A673 (cell line): ENCODE measurements around the gene TRIM61.

ENCODE experiments used
- EZH2 ChIP-seq: fragments of 200-600 bp; sonication (generic); IDR thresholded peaks from 2 replicates; pipeline ENCODE4 v1.6.1; 2017; ENCODE audit warnings: borderline replicate concordance, low read depth, mild to moderate bottlenecking, mixed read lengths, antibody characterized with exemption, low read length; ENCODE audit not compliant: poor library complexity, severe bottlenecking
- TF ChIP-seq, protein P1 (sequence below): fragments of 300-800, 200-600 bp; sonication (generic); conservative IDR thresholded peaks from 2 replicates; pipeline ENCODE4 v1.5.1; 2017; ENCODE audit warnings: low read depth, mild to moderate bottlenecking, antibody characterized with exemption, low read length, moderate library complexity, mixed read lengths

- TF ChIP-seq, protein P1, sequence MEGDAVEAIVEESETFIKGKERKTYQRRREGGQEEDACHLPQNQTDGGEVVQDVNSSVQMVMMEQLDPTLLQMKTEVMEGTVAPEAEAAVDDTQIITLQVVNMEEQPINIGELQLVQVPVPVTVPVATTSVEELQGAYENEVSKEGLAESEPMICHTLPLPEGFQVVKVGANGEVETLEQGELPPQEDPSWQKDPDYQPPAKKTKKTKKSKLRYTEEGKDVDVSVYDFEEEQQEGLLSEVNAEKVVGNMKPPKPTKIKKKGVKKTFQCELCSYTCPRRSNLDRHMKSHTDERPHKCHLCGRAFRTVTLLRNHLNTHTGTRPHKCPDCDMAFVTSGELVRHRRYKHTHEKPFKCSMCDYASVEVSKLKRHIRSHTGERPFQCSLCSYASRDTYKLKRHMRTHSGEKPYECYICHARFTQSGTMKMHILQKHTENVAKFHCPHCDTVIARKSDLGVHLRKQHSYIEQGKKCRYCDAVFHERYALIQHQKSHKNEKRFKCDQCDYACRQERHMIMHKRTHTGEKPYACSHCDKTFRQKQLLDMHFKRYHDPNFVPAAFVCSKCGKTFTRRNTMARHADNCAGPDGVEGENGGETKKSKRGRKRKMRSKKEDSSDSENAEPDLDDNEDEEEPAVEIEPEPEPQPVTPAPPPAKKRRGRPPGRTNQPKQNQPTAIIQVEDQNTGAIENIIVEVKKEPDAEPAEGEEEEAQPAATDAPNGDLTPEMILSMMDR = no peak
- TF ChIP-seq EZH2 = no peak
These were observed 45.7 kb downstream of the TRIM61 start for GRCh38 chr4:164931551-164932324.
